ENCODE data around the gene MALT1. TPM values are rescaled to one million over a fixed set of nuclear protein-coding genes. Genes with fewer than 3 reads are reported as not detected.
A peak's percentile ranks its signal among the peaks of the same experiment; 100 is the strongest.

MALT1 gene
- total RNA-seq, 2 experiments from 2014 or later, result 57.8 to 67.5 TPM

DNA sequence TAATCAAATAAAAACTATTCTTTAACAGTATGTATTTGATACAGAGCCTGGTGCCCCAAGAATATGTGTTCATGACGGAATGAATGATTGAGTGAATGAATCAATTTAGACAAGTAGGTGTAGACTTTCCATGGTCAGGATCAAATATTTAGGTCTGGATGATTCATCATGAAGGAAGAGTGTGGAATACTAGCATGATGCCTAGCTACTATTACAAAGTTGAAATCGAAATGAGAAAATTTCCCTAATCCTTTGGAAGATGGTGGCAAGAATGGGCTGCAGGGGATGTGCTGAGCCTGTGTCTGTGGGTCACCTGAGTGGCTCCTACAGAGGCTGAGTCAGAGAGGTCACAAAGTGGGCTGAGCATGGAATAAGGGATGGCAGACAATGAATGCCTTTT, 3.1 kb upstream of the MALT1 start:
- intact Hi-C loops (cut with micrococcal nuclease), result no loop called here

DNA sequence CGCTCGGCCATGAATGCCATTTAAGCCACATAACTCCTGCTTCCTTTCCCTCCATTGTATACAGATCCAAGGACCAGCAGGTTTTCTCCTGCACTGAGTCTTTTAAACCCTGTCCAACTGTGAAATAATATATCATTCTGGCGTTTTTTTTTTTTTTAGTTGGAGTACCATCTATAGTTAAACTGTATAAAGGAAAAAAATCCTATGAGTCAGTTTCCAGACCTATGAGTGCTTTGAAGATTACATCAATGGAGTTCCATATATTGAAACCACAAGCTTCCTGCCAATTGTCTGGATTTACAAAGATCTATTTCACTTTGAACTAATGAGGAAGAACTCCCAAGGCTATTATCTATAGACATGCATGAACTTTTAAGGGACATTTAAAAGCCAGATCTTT, 2.4 kb upstream of the MALT1 start:
- H3K9me3 Mint-ChIP-seq, result no peaks in the 10 kb centered on the region
- H3K27ac Mint-ChIP-seq, result no peak overlapping the region
- no peak overlapping the region for H3K4me3 Mint-ChIP-seq
- no peak for ATAC-seq
- CTCF ChIA-PET, result interaction anchor here (1.7 to 4.4 kb wide), 2 partner anchors 99 to 140 kb away, joined by 3 to 32 read pairs; no protein-coding TSS in a partner anchor
- TF ChIP-seq, protein P1, sequence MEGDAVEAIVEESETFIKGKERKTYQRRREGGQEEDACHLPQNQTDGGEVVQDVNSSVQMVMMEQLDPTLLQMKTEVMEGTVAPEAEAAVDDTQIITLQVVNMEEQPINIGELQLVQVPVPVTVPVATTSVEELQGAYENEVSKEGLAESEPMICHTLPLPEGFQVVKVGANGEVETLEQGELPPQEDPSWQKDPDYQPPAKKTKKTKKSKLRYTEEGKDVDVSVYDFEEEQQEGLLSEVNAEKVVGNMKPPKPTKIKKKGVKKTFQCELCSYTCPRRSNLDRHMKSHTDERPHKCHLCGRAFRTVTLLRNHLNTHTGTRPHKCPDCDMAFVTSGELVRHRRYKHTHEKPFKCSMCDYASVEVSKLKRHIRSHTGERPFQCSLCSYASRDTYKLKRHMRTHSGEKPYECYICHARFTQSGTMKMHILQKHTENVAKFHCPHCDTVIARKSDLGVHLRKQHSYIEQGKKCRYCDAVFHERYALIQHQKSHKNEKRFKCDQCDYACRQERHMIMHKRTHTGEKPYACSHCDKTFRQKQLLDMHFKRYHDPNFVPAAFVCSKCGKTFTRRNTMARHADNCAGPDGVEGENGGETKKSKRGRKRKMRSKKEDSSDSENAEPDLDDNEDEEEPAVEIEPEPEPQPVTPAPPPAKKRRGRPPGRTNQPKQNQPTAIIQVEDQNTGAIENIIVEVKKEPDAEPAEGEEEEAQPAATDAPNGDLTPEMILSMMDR (IDR thresholded peaks at IDR 0.05), result no peak
- POLR2A ChIA-PET, result interaction anchor here (0.5 to 4.6 kb wide), 4 partner anchors 10 to 127 kb away, joined by 3 to 37 read pairs (median 18); no protein-coding TSS in a partner anchor
- DNase-seq, result no peak
- peaks cover 44% of the 10 kb centered on the region for H3K4me1 Mint-ChIP-seq (ENCODE audit: low read depth)
- H3K36me3 Mint-ChIP-seq (ENCODE audit: low read depth), result peaks cover 3% of the 10 kb centered on the region
- intact Hi-C loops (cut with micrococcal nuclease), result no loop called here
- no peaks in the 10 kb centered on the region for H3K27me3 Mint-ChIP-seq

More for the DNA sequence above, 3.1 kb upstream of the MALT1 start:
- H3K36me3 Mint-ChIP-seq (ENCODE audit: low read depth), result no peaks in the 10 kb centered on the region
- H3K4me1 Mint-ChIP-seq (ENCODE audit: low read depth), result peaks cover 39% of the 10 kb centered on the region
- ATAC-seq, result no peak
- TF ChIP-seq, protein P1 (IDR thresholded peaks at IDR 0.05), result no peak
- POLR2A ChIA-PET, result interaction anchor here (1.1 kb wide), 1 partner anchor 10 kb away, joined by 3 read pairs; no protein-coding TSS in a partner anchor
- H3K27ac Mint-ChIP-seq, result no peak overlapping the region
- CTCF ChIA-PET, result interaction anchor here (1.7 kb wide), 1 partner anchor 100 kb away, joined by 3 read pairs; no protein-coding TSS in a partner anchor
- H3K9me3 Mint-ChIP-seq, result no peaks in the 10 kb centered on the region
- no peak for DNase-seq
- no peaks in the 10 kb centered on the region for H3K27me3 Mint-ChIP-seq
- no peak overlapping the region for H3K4me3 Mint-ChIP-seq

DNA sequence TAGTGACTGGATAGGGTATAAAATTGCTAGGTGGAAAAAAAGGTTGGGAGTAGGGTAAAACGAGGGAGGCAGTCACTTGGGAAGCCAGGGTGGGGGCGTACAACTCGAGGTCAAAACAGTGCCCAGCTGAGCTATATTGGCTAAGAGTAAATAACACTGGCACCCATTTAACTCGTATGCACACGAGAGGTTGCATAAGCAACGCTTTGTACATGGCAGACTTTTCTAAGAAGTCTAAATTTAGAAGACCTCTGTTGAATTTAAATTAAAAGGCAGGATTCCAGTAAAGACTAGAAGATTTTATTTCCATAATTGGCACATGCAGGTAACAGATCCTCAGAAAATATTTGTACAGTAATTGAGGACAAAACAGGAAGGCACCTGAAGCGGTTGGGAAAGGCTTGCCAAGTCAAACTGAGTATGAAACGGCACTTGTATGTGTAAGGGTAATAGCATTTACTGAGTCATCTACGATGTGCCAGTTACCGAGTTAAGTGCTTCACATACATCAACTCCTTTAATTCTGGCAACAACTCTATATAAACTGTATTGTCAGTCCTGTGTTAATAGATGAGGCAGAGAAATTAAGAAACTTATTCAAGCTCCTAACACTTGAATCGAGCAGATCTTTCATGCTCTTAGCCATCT, 1.4 kb upstream of the MALT1 start:
- ATAC-seq (no peak), DNase-seq (no peak)
- H3K9me3 Mint-ChIP-seq, result no peaks in the 10 kb centered on the region
- H3K36me3 Mint-ChIP-seq (ENCODE audit: low read depth), result peaks cover 11% of the 10 kb centered on the region
- H3K27ac Mint-ChIP-seq, result peak overlapping the region; percentile 50
- no peaks in the 10 kb centered on the region for H3K27me3 Mint-ChIP-seq
- CTCF ChIA-PET, result interaction anchor here (1.8 to 4.4 kb wide), 5 partner anchors 11 to 141 kb away, joined by 4 to 32 read pairs (median 11); no protein-coding TSS in a partner anchor
- POLR2A ChIA-PET, result interaction anchor here (0.7 to 4.6 kb wide), 12 partner anchors 11 to 143 kb away, joined by 3 to 37 read pairs (median 8); no protein-coding TSS in a partner anchor
- TF ChIP-seq, protein P1 (IDR thresholded peaks at IDR 0.05), result no peak
- intact Hi-C loops (cut with micrococcal nuclease), result loop anchor here (5.0 to 10.0 kb wide), 2 partner anchors 53 to 95 kb away; no protein-coding TSS in a partner anchor
- H3K4me3 Mint-ChIP-seq, result peak overlapping the region; percentile 93
- peaks cover 54% of the 10 kb centered on the region for H3K4me1 Mint-ChIP-seq (ENCODE audit: low read depth)

DNA sequence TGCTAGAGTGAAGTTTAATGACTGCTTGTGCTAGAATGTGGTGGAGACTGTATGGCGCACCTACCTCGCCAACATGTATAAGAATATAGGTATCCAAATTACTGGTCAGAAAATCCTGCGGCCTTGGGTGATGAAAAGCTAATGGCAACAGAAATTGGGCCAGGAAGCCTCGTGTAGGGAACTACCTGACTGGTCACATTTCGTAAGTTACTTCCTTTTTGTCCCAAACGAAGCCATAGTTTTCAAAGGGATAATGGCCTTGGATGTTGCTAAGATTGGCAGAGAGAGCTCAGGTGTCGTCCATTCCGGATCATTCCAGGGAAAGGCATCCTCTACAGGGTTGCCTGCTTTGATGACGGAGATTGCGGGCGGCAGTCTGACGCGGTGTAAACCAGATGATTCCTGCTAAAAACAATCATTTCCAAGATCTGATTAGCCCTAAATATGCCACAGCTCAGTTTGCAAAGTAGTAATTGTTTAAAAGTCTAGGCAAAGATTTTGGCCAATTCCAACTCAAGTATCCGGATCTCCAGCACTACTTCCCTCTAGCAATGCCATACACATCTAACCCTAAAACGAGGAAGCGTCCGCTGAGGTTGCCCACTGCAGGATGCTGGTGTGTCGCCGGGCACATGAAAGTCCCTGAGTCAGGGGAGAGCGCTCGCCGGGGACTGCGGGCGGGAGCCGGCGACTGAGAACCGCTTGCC, 708 bp upstream of the MALT1 start:
- TF ChIP-seq, protein P1 (IDR thresholded peaks at IDR 0.05), result no peak
- ChIA-PET CTCF (interaction anchor here (1.0 to 4.4 kb wide), 8 partner anchors 11 to 142 kb away, joined by 3 to 32 read pairs (median 8); no protein-coding TSS in a partner anchor), POLR2A (interaction anchor here (0.7 to 4.6 kb wide), 20 partner anchors 12 to 145 kb away, joined by 3 to 37 read pairs (median 5); no protein-coding TSS in a partner anchor)
- peak overlapping the region; percentile 93 for H3K4me3 Mint-ChIP-seq
- no peaks in the 10 kb centered on the region for H3K9me3 Mint-ChIP-seq
- intact Hi-C loops (cut with micrococcal nuclease), result loop anchor here (5.0 to 10.0 kb wide), 2 partner anchors 53 to 94 kb away; no protein-coding TSS in a partner anchor
- no peaks in the 10 kb centered on the region for H3K27me3 Mint-ChIP-seq
- H3K27ac Mint-ChIP-seq, result peak overlapping the region; percentile 71
- H3K4me1 Mint-ChIP-seq (ENCODE audit: low read depth), result peaks cover 57% of the 10 kb centered on the region
- peaks cover 11% of the 10 kb centered on the region for H3K36me3 Mint-ChIP-seq (ENCODE audit: low read depth)
- DNase-seq (peak; percentile 31), ATAC-seq (no peak)

Measured in activated CD8-positive, alpha-beta T cell treated with anti-CD3 and anti-CD28 coated beads for 36 hours (primary cell).